Testis (tissue), 2 donors: ENCODE results near the gene DNAJC15.

Experiments
- CTCF ChIP-seq, 3 experiments: fragments of 450-650 bp in 2 of 3; fragments of 200-600 bp in 1 of 3; sonication (generic) in 1 of 3; IDR thresholded peaks; one replicate each; pipeline ENCODE4 v1.5.1; 2016 to 2019; ENCODE audit warnings: antibody characterized with exemption in 3 of 3, mild to moderate bottlenecking in 2 of 3, moderate library complexity in 1 of 3
- POLR2A ChIP-seq: fragments of 450-650 bp; IDR thresholded peaks from one replicate; pipeline ENCODE4 v1.6.1; 2017; ENCODE audit warnings: antibody characterized with exemption, mild to moderate bottlenecking, moderate library complexity

- TF ChIP-seq POLR2A (no peak), CTCF (IDR thresholded peaks at IDR 0.05) (no peak)
Observed at GRCh38 chr13:43116242-43116641, 92.9 kb downstream of the DNAJC15 start.
